Loucy (cell line): ENCODE measurements around the gene KPNB1.

ENCODE experiments used
- CTCF ChIP-seq: fragments of 200-600 bp; sonication (generic); conservative IDR thresholded peaks from 2 replicates; pipeline ENCODE4 v1.5.1; 2014; ENCODE audit warnings: mild to moderate bottlenecking, antibody characterized with exemption, low read length
- EZH2phosphoT487 ChIP-seq: fragments of 200-600 bp; IDR thresholded peaks from 2 replicates; pipeline ENCODE4 v1.6.1; 2018; ENCODE audit warnings: antibody characterized with exemption, mild to moderate bottlenecking, moderate library complexity, borderline replicate concordance

- TF ChIP-seq CTCF (no peak), EZH2phosphoT487 (no peak)
These were observed 24.8 kb downstream of the KPNB1 start for GRCh38 chr17:47674499-47674898.
